Esophagus (tissue), 2 donors: Measurements from ENCODE around the gene DNAJB2. TPM values are rescaled to one million over a fixed set of nuclear protein-coding genes. Genes with fewer than 3 reads are reported as not detected.

Source experiments
- H3K27ac ChIP-seq, 2 donors: one replicate each; pipeline ENCODE4 v1.5.1; 2013; ENCODE audit warnings: low read depth in 2 of 2, mild to moderate bottlenecking in 2 of 2, inconsistent platforms in 1 of 2, low read length in 1 of 2, moderate library complexity in 1 of 2
- H3K27me3 ChIP-seq, 2 donors: one replicate each; pipeline ENCODE4 v1.6.1; 2013; ENCODE audit warnings: low read length in 2 of 2, control low read depth in 1 of 2, mild to moderate bottlenecking in 1 of 2; ENCODE audit not compliant: insufficient read depth in 2 of 2, control insufficient read depth in 1 of 2
- H3K36me3 ChIP-seq, 2 donors: one replicate each; pipeline ENCODE4 v1.6.1; 2013; ENCODE audit warnings: low read length in 1 of 2; ENCODE audit not compliant: control insufficient read depth in 2 of 2, insufficient read depth in 2 of 2
- H3K4me1 ChIP-seq, 2 donors: one replicate each; pipeline ENCODE4 v1.6.1; 2013; ENCODE audit warnings: low read length in 1 of 2; ENCODE audit not compliant: control insufficient read depth in 2 of 2, insufficient read depth in 2 of 2
- H3K4me3 ChIP-seq, 2 donors: one replicate each; pipeline ENCODE4 v1.5.1; 2013; ENCODE audit warnings: low read length in 2 of 2, mild to moderate bottlenecking in 2 of 2, low read depth in 1 of 2, moderate library complexity in 1 of 2
- H3K9me3 ChIP-seq, 2 donors: one replicate each; pipeline ENCODE4 v1.6.1; 2013; ENCODE audit warnings: mild to moderate bottlenecking in 2 of 2, low read depth in 1 of 2, low read length in 1 of 2, moderate library complexity in 1 of 2; ENCODE audit not compliant: control insufficient read depth in 2 of 2, insufficient read depth in 1 of 2
- WGBS, 2 donors: extraction: QIAGEN DNeasy Blood & Tissue Kit; methylation state at CpG; one replicate each; pipeline ENCODE4 v1.1.7; 2013; 5-methylcytosine and 5-hydroxymethylcytosine counted together
- polyA plus RNA-seq, 2 donors: library from polyadenylated mRNA; stranded (reverse); fragments of 200-250 nt; gene quantifications; one replicate each; pipeline ENCODE4 v1.2.3, GENCODE V29; 2013
- donor health status: healthy with polysubstance abuse.
- donor health status: Bipolar disorder and iron deficiency.

Gene DNAJB2
- polyA plus RNA-seq, 2 donors = 42.4 to 47.8 TPM

- peaks cover 0 to 3% of the 10 kb centered on the region in 2 donors for H3K4me1 ChIP-seq
- no peaks in the 10 kb centered on the region for H3K36me3 ChIP-seq
- H3K27ac ChIP-seq = no peak overlapping the region
- H3K27me3 ChIP-seq = no peaks in the 10 kb centered on the region
- no peaks in the 10 kb centered on the region for H3K9me3 ChIP-seq
- H3K4me3 ChIP-seq = no peak overlapping the region
- WGBS, 2 donors = 86 to 90% methylated on average over 14 of the region's 14 CpGs
Observed at GRCh38 chr2:219296142-219296541, 17.0 kb downstream of the DNAJB2 start.

- Histone ChIP-seq H3K27ac (no peak overlapping the region), H3K36me3 (no peaks in the 10 kb centered on the region), H3K4me3 (no peak overlapping the region), H3K27me3 (no peaks in the 10 kb centered on the region), H3K9me3 (no peaks in the 10 kb centered on the region), H3K4me1 (peaks cover 0 to 3% of the 10 kb centered on the region in 2 donors)
- 84 to 86% methylated on average over 25 of the region's 25 CpGs for WGBS, 2 donors
Observed at GRCh38 chr2:219296631-219297391, 17.6 kb downstream of the DNAJB2 start.

GRCh38 chr2:219297766-219298456 is 18.7 kb downstream of the DNAJB2 start:
- 80 to 82% methylated on average over 14 of the region's 14 CpGs for WGBS, 2 donors
- Histone ChIP-seq H3K27me3 (no peaks in the 10 kb centered on the region), H3K4me1 (peaks cover 0 to 3% of the 10 kb centered on the region in 2 donors)

GRCh38 chr2:219298759-219299371 is 19.7 kb downstream of the DNAJB2 start:
- Histone ChIP-seq H3K4me1 (peaks cover 0 to 3% of the 10 kb centered on the region in 2 donors), H3K27me3 (no peaks in the 10 kb centered on the region), H3K4me3 (no peak overlapping the region), H3K9me3 (no peaks in the 10 kb centered on the region), H3K27ac (no peak overlapping the region), H3K36me3 (no peaks in the 10 kb centered on the region)
- WGBS, 2 donors = 16 to 20% methylated on average over 15 of the region's 15 CpGs

More at GRCh38 chr2:219297766-219298456, 18.7 kb downstream of the DNAJB2 start:
- no peaks in the 10 kb centered on the region for H3K9me3 ChIP-seq
- no peaks in the 10 kb centered on the region for H3K36me3 ChIP-seq
- H3K4me3 ChIP-seq = no peak overlapping the region
- H3K27ac ChIP-seq = no peak overlapping the region

- 74 to 75% methylated on average over 6 of the region's 6 CpGs for WGBS, 2 donors
- no peaks in the 10 kb centered on the region for H3K9me3 ChIP-seq
- no peaks in the 10 kb centered on the region for H3K36me3 ChIP-seq
- no peaks in the 10 kb centered on the region for H3K27me3 ChIP-seq
- no peak overlapping the region for H3K27ac ChIP-seq
- H3K4me3 ChIP-seq = no peak overlapping the region
- H3K4me1 ChIP-seq = peaks cover 0 to 3% of the 10 kb centered on the region in 2 donors
Observed at GRCh38 chr2:219299372-219299760, 20.2 kb downstream of the DNAJB2 start.

GRCh38 chr2:219300022-219300421 is 20.9 kb downstream of the DNAJB2 start:
- H3K27ac ChIP-seq = no peak overlapping the region
- no peaks in the 10 kb centered on the region for H3K36me3 ChIP-seq
- peaks cover 0 to 3% of the 10 kb centered on the region in 2 donors for H3K4me1 ChIP-seq
- H3K4me3 ChIP-seq = no peak overlapping the region
- no peaks in the 10 kb centered on the region for H3K9me3 ChIP-seq
- 61 to 66% methylated on average over 5 of the region's 5 CpGs for WGBS, 2 donors
- no peaks in the 10 kb centered on the region for H3K27me3 ChIP-seq

GRCh38 chr2:219302412-219302968 is 23.3 kb downstream of the DNAJB2 start:
- Histone ChIP-seq H3K36me3 (no peaks in the 10 kb centered on the region), H3K4me3 (no peak overlapping the region), H3K4me1 (peaks cover 0 to 3% of the 10 kb centered on the region in 2 donors), H3K27me3 (no peaks in the 10 kb centered on the region), H3K27ac (no peak overlapping the region), H3K9me3 (no peaks in the 10 kb centered on the region)
- 65 to 68% methylated on average over 11 of the region's 11 CpGs for WGBS, 2 donors

- Histone ChIP-seq H3K36me3 (no peaks in the 10 kb centered on the region), H3K27ac (no peak overlapping the region), H3K9me3 (no peaks in the 10 kb centered on the region), H3K4me1 (peaks cover 0 to 2% of the 10 kb centered on the region in 2 donors), H3K4me3 (no peak overlapping the region), H3K27me3 (no peaks in the 10 kb centered on the region)
- WGBS, 2 donors = 50 to 53% methylated on average over 2 of the region's 2 CpGs
Observed at GRCh38 chr2:219304223-219304622, 25.1 kb downstream of the DNAJB2 start.

- Histone ChIP-seq H3K4me3 (no peak overlapping the region), H3K27me3 (peaks cover 0 to 7% of the 10 kb centered on the region in 2 donors), H3K4me1 (peaks cover 0 to 2% of the 10 kb centered on the region in 2 donors), H3K27ac (no peak overlapping the region), H3K9me3 (no peaks in the 10 kb centered on the region), H3K36me3 (no peaks in the 10 kb centered on the region)
- WGBS, 2 donors = 80 to 84% methylated on average over 1 of the region's 1 CpG
Observed at GRCh38 chr2:219306047-219306446, 26.9 kb downstream of the DNAJB2 start.
